GM12801 (cell line): ENCODE data around the gene RASSF5.

Experiments
- CTCF ChIP-seq: IDR thresholded peaks from one replicate; pipeline ENCODE4 v1.5.1; 2011; ENCODE audit warnings: control low read depth; ENCODE audit not compliant: insufficient read length; ENCODE audit errors: extremely low read depth

Gene RASSF5

GRCh38 chr1:206502403-206502802 is 4.9 kb upstream of the RASSF5 start:
- TF ChIP-seq CTCF: no peak

GRCh38 chr1:206502812-206503211 is 4.5 kb upstream of the RASSF5 start:
- TF ChIP-seq CTCF: no peak

- no peak for TF ChIP-seq CTCF
Measured at GRCh38 chr1:206503591-206504362, 3.6 kb upstream of the RASSF5 start.

- TF ChIP-seq CTCF: no peak
Measured at GRCh38 chr1:206504363-206504713, 3.0 kb upstream of the RASSF5 start.

- TF ChIP-seq CTCF: no peak
Measured at GRCh38 chr1:206505702-206506355, 1.5 kb upstream of the RASSF5 start.

GRCh38 chr1:206506405-206507283 is 687 bp upstream of the RASSF5 start:
- no peak for TF ChIP-seq CTCF
